Measurements from ENCODE around the gene PNPLA5.
"Not testable (repeated sequence)": the region's sequence is repeated elsewhere in the genome, so short reads cannot be mapped to it uniquely, and the experiment has no call there.

PNPLA5 gene, protein sequence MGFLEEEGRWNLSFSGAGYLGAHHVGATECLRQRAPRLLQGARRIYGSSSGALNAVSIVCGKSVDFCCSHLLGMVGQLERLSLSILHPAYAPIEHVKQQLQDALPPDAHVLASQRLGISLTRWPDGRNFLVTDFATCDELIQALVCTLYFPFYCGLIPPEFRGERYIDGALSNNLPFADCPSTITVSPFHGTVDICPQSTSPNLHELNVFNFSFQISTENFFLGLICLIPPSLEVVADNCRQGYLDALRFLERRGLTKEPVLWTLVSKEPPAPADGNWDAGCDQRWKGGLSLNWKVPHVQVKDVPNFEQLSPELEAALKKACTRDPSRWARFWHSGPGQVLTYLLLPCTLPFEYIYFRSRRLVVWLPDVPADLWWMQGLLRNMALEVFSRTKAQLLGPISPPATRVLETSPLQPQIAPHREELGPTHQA

DNA sequence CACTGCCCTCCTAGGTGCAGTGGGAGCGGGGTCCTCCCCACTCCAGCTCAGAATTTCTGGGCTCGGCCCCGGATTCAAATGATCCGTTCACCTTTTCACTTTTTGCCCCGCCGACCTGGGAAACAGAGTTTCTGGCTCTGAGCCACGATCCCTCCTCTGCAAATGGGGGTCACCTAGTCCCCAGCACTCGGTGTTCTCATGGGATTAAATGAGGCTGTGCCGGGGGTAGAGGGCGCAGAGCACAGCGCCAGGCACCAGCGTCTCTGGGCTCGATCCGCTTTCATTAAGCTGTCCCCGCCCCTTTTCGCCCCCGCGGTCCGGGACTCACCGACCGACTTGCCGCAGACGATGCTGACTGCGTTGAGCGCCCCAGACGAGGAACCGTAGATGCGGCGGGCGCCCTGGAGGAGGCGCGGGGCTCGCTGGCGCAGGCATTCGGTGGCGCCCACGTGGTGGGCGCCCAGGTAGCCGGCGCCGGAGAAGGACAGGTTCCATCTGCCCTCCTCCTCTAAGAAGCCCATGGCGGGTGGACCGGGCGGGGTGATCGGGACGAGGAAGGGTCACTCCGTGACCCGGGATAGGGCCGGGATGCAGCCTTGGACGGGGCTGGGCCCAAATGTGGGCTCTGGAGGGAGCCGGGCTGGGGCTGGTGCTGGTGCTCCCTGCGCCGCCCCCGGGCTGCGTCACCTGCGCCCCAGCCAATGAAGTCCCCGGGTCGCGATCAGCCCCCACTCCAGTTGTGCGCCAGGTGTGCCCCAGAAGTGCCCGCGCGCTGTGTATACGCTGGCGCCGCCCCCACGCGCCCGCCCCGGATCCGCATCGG lies at the start of gene PNPLA5:
PNPLA5 (minus strand) TSS at position 654 of the 823 bp plus-strand sequence; CDS start at position 521, 133 bp downstream.
- no peak for DNase-seq (ENCODE audit: low read depth)

DNA sequence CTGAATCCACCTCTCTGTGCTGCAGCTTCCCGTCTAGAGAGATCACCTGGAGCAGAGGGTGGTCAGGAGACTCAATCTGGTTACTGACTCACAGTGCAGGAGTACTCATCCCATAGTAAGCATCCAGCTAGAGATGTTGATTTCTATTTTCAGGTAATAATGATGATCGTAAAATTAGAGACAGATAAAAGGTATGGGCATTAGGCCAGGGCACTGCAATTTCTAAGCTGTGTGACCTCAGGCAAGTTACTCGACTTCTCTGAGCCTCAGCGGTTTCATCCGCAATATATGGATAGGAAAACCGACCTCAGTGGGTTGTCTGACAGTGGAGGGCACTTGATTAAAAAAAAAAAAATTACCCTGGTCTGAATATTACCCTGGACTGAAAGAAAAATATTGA lies 49.6 kb upstream of the PNPLA5 start:
- no peak for DNase-seq (ENCODE audit: low read depth)

DNA sequence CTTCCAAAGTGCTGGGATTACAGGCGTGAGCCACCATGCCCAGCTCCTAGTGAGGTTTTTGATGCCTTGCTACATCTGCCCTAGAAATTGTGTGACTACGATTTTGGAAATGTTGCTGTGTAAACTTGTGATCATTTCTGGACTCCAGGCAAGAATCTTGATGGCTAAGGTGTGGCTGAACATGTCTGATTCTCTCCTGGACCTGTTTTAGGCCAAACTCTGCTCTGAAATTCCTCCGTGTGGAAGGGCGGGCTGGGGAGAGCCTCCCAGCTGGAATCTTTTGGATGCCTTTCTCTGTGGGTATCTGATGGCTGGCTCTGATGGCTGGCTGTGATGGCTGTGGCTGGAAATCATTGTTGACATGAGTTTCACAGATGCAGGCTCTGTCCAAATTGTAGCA lies 40.0 kb upstream of the PNPLA5 start:
- DNase-seq (ENCODE audit: low read depth): no peak

DNA sequence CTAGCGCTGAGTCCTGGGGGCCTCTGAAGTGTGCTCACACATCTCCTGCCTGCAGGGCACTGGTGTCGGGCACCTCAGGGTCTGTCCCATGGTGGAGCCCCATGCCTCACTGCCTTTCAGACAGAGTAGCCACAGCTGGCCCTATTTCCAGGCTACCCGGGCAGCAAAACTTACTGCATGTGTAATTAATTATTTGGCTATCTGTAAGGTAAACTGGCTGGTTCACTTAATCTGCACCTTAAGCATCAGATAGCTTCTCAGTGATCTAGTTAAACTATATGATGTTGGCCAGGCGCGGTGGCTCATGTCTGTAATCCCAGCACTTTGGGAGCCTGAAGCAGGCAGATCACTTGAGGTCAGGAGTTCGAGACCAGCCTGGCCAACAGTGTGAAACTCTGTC lies 37.1 kb upstream of the PNPLA5 start:
- no peak for DNase-seq (ENCODE audit: low read depth)

DNA sequence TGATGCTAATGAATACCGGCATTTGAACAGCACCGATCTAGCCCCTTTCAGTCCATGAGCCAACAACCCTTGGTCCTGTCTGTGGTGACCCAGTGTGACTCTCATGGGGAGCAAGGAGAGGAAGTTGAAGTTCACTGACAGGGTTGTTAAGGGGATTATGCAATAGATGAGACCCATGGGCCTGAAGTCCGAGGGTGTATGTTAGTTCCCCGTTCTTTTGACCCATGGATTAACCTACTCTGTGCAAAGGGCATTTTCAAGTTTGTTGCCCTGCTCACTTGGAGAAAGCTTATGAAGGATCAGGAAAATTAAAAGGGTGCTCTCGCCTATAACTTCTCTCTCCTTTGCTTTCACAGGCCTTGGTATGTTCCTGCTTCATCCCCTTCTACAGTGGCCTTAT lies 36.7 kb upstream of the PNPLA5 start:
- DNase-seq (ENCODE audit: low read depth): no peak

DNA sequence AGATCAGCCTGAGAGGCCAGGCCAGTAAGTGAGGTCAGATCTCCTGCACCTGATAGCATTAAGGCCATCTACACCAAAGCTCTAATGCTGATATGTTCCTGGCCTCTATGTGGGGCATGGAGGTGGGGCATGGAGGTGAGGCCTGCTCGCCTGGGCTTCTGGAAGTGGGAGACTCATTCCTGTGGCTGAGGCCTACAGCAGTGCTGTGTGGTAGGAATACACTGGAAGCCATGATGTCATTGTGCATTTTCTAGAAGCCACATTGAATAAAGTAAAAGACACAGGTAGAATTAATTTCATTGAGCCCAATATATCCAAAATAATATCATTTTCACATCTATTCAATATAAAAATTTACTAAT lies 34.5 kb upstream of the PNPLA5 start:
- no peak for DNase-seq (ENCODE audit: low read depth)

DNA sequence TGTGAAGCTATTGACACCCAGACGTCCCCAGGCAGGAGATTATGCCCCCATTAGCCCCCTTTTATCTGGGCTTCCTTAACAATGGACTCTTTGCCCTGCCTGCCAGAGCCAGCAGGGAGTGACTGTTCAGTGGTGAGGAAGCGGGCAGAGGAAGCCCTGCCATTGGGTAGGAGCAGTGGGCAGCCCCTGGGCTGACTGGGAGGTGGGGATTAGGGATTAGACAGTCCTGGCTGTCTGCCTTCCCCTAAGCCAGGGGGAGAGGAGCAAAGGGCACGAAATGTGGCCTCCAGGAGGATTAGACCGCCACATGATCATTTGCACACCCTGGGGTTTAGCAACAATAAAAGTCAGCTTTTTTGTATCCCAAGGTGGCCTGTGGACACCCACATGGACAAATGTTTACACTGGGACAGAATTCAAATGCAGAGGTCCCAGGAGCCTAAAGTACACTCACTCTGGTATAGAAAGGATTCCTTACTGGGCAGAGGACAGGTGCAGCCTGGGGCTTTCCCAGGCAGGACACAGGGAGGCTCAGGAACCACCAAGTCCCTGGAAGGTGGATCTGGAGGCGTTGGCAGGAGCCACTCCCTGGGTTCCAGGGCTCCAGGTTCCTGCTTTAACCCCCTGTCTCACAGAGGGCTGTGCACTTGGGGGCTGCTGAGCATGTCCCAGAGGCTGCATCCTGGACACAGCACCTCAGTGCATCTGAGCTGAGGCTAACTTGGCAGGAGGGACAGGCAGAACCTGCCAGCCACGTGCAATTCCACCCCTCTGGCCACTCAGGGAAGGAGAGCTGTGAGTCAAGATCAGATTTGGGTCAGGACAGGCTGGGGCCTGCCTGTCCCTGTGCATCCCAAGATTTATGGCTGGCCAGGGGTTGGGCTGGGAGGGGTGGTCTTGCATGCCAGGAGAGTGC lies 33.9 kb upstream of the PNPLA5 start:
- DNase-seq (ENCODE audit: low read depth): no peak

DNA sequence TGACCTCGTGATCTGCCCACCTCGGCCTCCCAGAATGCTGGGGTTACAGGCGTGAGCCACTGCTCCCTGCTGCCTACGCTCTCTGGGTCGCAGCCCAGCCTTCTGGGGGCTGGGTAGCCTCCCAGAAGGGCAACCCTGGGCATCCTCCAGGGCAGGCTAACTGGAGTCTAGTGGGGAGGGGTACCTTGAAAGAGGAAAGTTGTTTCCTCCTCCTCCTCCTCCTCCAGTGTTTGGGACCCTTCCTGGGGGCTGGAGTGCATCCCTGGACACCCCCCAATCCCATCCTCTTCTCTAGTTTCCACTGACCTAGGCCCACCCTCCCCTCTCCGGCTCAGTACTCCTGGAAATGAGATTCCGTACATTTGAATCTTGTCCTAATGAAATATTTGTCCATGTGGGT lies 33.1 kb upstream of the PNPLA5 start:
- DNase-seq (ENCODE audit: low read depth): no peak

DNA sequence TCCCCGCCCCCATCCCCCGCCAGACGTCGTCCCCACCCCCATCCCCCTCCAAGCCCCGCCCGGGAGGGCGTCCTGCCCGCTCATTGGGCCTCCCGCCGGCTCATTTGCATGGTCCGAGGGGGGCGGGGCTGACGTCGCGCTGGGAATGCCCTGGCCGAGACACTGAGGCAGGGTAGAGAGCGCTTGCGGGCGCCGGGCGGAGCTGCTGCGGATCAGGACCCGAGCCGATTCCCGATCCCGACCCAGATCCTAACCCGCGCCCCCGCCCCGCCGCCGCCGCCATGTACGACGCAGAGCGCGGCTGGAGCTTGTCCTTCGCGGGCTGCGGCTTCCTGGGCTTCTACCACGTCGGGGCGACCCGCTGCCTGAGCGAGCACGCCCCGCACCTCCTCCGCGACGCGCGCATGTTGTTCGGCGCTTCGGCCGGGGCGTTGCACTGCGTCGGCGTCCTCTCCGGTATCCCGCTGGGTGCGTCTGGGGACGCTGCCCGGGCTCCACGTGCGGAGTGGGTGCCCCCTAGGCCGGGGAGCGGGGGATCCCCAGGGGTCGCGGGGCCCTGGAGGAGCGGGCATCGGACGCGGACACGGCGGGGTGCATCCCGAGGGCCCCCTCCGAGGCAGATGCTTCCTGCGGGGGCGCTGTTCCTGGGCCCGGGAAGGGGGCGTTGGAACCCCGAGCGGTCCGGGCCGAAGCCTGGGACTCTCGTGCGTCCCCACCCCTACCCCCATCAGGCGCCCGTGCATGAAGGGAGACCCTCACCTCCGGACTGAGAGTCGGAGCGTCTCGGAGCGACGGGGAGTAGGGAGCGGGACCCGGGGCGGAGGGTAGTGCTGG lies 32.0 kb upstream of the PNPLA5 start, which contains the start of gene PNPLA3:
PNPLA3 (plus strand) TSS at position 175 of the 834 bp plus-strand sequence; CDS start at position 282, 107 bp downstream.
- DNase-seq (ENCODE audit: low read depth): peak; percentile 58

DNA sequence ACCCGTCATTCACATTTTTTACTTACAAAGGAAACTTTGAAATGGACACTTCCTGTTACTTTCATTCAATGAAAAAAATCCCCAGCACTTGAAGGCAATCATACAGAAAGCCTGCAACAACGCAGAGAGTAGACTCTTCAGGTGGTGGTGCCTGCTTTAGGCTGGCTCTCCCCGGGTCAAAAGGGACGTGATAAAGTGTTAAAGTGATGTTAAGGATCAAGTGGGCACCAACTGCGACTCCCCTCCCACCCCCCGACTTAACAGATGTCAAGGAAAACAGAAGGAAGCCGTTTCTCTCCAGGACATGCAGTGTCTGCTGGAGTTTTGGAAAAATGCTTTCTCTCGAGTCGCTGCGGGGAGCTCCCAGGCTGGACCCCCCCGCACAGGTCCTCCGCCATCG lies 31.4 kb upstream of the PNPLA5 start:
- no peak for DNase-seq (ENCODE audit: low read depth)

DNA sequence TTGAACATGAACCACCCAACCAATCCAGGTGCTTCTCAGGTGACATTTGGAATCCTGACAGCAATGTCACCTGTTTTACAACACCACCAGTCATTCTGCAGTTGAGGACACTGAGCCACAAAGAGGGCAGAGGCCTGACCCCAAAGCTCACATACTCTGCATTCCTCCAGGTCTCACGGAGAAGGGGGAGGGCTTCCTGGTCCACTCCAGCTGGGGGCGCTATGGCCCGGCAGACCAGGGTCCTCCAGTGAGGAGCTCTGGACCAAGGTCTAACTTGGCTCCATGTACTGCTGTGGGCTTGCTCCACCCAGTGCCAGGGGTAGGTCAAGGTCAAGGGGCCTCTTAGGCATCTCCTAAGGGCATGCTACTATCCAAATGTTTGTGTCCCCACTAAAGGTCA lies 30.3 kb upstream of the PNPLA5 start:
- DNase-seq (ENCODE audit: low read depth): no peak

DNA sequence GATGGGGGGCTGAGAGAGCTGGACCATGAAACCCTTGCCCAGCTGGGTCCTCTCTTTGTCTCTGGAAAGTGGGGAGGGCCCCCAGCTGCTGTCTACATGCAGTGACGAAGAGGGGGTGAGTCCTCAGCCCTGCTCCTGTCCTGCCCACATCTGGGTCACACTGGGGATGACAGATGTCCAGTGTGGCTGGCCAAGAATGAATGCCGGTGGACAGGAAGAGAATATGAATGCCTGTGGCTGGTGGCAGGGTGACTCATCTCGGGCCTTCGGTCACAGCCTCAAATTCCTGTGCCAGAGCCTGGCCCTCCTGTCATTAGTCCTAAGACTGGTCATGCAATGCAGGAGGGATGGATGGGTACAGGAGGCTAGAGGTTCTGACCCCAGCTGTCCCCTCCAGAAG lies 29.6 kb upstream of the PNPLA5 start:
- DNase-seq (ENCODE audit: low read depth): no peak

DNA sequence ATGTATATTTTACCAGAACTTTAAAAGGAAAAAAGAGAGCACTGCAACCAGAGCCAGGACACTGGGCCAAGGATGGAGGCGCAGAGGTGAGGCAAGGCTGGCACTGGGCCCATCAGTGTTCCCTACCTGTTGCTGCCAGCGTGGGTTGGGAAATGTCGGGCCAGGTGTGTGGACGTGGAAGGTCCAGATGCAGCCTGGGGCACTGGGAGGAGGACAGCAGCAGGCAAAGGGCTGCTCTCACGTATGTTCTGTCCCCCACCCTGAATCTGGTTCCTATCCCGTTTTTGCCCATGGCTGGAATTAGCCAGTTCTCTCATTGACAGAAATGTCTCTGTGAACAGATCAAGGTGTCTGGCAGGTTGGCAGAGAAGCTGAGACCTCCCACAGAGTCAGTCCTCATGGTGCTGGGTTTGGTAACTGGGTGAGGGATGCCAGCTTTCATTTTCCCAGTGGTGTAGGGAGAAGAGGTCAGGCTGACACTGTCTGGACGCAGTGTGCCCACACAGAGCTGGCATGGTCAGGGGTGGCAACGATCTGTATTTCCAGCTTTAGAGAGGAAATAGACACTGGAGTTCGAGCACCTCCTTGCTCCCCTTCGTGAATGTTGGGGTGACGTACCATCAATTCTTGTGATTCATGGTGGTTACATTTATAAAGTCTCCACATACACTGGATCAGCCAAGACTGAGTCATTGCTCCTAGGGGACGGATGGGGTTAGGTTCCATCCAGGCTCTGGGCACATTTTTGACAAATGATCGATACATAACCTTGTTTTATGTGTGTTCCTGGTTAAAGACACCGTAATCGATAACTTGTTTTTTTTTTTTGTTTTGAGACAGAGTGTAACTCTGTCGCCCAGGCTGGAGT lies 27.5 kb upstream of the PNPLA5 start:
- no peak for DNase-seq (ENCODE audit: low read depth)

DNA sequence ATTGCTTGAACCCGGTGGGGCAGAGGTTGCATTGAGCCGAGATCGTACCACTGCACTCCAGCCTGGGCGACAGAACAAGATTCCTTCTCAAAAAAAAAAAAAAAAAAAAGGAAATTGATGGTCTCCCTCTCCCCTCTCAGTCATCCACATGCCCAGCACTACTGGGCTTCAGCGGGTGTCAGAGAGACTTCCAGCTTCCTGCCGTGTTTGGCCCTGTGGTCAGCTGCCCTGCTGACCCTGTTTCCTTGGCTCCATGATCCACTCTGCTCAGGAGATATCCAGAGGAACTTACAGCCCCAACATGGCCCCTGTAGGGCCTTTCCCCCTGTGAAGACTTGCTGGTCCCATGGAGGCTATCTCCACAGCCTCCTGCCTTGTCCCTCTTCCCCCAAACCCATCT lies 25.7 kb upstream of the PNPLA5 start:
- no peak for DNase-seq (ENCODE audit: low read depth)

DNA sequence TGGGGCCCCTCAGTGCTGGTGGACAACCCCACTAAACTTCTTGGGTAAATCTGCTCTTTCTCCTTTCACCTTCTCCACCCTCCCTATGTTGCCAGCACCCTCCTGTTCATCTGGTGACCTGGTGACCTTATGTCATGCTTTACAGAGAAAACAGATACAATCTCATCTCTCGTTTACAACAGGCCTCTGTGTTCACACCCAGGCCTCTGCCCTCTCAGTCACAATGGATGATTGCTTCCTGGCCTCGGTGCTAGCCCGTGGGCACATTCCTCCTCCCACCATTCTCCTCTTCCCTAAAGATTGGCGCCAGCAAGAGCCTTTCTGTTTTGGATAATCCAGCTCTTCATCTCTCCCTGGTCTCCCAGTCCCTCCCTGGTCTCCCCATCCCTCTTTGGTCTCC lies 19.5 kb upstream of the PNPLA5 start:
- DNase-seq (ENCODE audit: low read depth): no peak

DNA sequence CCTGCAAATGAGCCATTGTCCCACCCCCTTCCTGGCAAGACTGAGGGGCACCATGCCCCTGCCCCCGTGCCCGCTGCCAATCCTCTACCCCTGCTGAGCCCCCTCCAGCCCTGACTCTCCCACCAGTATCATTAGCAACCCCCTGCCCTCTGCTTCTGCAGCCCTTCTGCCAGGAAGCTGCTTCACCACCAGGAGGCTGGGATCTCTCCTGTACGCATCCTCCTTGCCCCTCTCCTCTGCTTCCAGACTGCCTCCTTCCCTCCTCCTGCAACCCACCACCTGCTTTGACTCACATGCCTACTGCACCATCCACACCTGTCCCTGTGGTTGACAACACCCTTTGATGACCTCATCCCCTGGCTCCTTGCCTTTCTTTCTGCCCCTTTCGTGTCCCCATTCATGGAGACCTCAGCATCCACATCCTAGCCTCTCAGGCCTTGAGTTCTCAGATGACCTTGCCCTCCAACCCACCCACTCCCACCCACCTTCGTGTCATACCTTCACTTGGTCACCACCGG lies 18.4 kb upstream of the PNPLA5 start:
- DNase-seq (ENCODE audit: low read depth): no peak

DNA sequence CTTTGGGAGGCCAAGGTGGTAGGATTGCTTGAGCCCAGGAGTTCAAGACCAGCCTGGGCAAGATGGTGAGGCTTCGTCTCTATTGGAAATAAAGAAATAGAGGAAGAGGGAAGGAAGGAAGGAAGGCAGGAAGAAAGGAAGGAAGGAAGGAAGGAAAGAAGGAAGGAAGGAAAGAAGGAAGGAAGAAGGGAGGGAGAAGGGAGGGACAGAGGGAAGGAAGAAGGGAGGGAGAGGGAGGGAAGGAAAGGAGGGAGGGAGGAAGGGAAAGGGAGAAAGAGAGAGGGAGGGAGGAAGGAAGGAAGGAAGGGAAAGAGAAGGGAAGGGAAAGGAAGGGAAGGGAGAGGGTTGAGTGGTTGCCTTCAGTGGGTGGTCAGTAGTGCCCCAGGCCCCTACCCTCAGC lies 17.9 kb upstream of the PNPLA5 start:
- DNase-seq (ENCODE audit: low read depth): no peak

DNA sequence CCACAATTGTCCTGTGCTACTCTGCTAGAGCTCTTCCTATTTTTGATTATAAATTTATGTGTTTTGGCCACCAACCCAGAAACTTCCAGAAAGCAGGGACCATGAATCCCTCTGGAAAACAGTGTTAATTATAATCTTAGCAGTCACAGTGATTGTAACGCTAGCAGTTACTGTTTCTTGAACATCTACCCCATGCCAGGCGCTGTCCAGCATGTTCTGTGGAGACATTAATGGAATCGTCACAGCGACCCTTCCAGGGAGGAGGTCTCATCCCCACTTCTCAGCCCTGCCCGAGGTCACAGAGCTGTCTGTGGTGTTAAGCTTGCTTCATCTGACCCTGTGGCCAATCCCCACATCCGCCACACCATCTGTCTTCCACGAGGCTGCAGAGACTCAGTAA lies 13.9 kb upstream of the PNPLA5 start:
- no peak for DNase-seq (ENCODE audit: low read depth)

DNA sequence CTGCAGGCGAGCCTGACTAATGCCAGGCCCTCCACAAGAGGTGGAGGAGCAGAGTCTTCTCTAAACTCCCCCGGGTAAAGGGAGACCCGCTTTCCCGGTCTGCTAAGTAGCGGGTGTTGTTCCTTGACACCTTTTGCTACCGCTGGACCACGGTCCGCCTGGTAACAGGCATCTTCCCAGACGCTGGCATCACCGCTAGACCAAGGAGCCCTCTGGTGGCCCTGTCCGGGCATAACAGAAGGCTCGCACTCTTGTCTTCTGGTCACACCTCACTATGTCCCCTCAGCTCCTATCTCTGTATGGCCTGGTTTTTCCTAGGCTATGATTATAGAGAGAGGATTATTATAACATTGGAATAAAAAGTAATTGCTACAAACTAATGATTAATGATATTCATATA lies 12.6 kb upstream of the PNPLA5 start:
- not testable (repeated sequence) for DNase-seq (ENCODE audit: low read depth)

DNA sequence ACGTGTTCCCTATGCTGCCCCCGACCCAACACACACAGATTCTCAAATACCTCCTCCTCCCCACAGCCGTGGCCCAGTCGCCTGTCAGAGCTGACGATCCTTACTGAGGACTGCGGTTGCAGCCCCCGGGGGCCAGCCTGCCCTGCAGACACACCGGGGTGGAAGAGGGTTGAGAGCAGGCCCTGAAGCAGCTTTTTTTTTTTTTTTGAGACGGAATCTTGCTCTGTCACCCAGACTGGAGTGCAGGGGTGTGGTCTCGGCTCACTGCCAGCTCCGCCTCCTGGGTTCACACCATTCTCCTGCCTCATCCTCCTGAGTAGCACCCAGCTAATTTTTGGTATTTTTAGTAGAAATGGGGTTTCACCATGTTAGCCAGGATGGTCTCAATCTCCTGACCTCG lies 11.2 kb upstream of the PNPLA5 start:
- not testable (repeated sequence) for DNase-seq (ENCODE audit: low read depth)
